Measurements from ENCODE around the gene CSGALNACT2. TPM values are rescaled to one million over a fixed set of nuclear protein-coding genes. Genes with fewer than 3 reads are reported as not detected.

The CSGALNACT2 gene
- total RNA-seq, 3 donors from 2014 or later: 21.6 to 35.5 (median 27.8) TPM

- intact Hi-C loops (cut with DNase I; ENCODE audit: low total_unique reads): no loop called here
- no peaks in the 10 kb centered on the region for H3K36me3 ChIP-seq
Observed at GRCh38 chr10:43209651-43210141, 71.5 kb downstream of the CSGALNACT2 start.

DNA sequence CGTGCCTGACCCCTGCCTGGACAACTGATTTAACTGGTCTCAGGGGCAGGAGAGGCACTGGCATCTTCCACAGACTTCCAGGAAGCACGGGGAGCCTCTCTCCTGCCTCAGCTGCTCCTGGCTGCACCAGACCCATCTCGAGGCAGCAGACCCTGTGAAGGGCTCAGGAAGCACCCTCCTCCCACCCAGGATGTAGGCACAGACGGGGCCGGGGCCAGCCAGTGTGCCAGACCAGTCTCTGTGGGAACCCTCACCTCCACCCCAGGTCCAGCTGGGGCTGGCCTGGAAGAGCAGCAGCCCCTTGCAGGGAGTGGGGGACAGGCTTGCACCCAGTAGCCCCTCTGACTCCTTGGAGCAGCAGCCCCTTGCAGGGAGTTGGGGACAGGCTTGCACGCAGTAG, 72.3 kb downstream of the CSGALNACT2 start:
- no peaks in the 10 kb centered on the region for H3K27me3 ChIP-seq
- intact Hi-C loops (cut with DNase I; ENCODE audit: low total_unique reads): no loop called here
- H3K36me3 ChIP-seq: no peaks in the 10 kb centered on the region
- H3K9me3 ChIP-seq: no peaks in the 10 kb centered on the region
- no peaks in the 10 kb centered on the region for H3K4me1 ChIP-seq
- TF ChIP-seq POLR2AphosphoS5 (IDR thresholded peaks at IDR 0.05) (no peak), POLR2A (IDR thresholded peaks at IDR 0.05) (no peak)
- TF ChIP-seq, protein P1, sequence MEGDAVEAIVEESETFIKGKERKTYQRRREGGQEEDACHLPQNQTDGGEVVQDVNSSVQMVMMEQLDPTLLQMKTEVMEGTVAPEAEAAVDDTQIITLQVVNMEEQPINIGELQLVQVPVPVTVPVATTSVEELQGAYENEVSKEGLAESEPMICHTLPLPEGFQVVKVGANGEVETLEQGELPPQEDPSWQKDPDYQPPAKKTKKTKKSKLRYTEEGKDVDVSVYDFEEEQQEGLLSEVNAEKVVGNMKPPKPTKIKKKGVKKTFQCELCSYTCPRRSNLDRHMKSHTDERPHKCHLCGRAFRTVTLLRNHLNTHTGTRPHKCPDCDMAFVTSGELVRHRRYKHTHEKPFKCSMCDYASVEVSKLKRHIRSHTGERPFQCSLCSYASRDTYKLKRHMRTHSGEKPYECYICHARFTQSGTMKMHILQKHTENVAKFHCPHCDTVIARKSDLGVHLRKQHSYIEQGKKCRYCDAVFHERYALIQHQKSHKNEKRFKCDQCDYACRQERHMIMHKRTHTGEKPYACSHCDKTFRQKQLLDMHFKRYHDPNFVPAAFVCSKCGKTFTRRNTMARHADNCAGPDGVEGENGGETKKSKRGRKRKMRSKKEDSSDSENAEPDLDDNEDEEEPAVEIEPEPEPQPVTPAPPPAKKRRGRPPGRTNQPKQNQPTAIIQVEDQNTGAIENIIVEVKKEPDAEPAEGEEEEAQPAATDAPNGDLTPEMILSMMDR (IDR thresholded peaks at IDR 0.05): no peak
- peak in 1 of 2 donors; percentile 43 for DNase-seq (ENCODE audit: low spot score in 2 of 2)
- no peak overlapping the region for H3K27ac ChIP-seq
- no peak overlapping the region for H3K4me3 ChIP-seq

More at GRCh38 chr10:43209651-43210141, 71.5 kb downstream of the CSGALNACT2 start:
- TF ChIP-seq POLR2AphosphoS5 (IDR thresholded peaks at IDR 0.05) (no peak), POLR2A (IDR thresholded peaks at IDR 0.05) (no peak)
- TF ChIP-seq, protein P1 (IDR thresholded peaks at IDR 0.05): no peak
- peak in 1 of 2 donors; percentile 46 for DNase-seq (ENCODE audit: low spot score in 2 of 2)
- Histone ChIP-seq H3K4me3 (no peak overlapping the region), H3K9me3 (no peaks in the 10 kb centered on the region), H3K27me3 (no peaks in the 10 kb centered on the region), H3K27ac (no peak overlapping the region), H3K4me1 (no peaks in the 10 kb centered on the region)

GRCh38 chr10:43211030-43211429, 72.8 kb downstream of the CSGALNACT2 start:
- intact Hi-C loops (cut with DNase I; ENCODE audit: low total_unique reads): no loop called here
- H3K9me3 ChIP-seq: no peaks in the 10 kb centered on the region
- H3K4me3 ChIP-seq: no peak overlapping the region
- H3K27me3 ChIP-seq: no peaks in the 10 kb centered on the region
- no peaks in the 10 kb centered on the region for H3K36me3 ChIP-seq
- H3K27ac ChIP-seq: peak overlapping the region in 1 of 2 donors; percentile 66
- DNase-seq (ENCODE audit: low spot score in 2 of 2): peak in 1 of 2 donors; percentile 10
- H3K4me1 ChIP-seq: no peaks in the 10 kb centered on the region
- TF ChIP-seq POLR2A (IDR thresholded peaks at IDR 0.05) (no peak), POLR2AphosphoS5 (IDR thresholded peaks at IDR 0.05) (no peak)
- TF ChIP-seq, protein P1 (IDR thresholded peaks at IDR 0.05): no peak

DNA sequence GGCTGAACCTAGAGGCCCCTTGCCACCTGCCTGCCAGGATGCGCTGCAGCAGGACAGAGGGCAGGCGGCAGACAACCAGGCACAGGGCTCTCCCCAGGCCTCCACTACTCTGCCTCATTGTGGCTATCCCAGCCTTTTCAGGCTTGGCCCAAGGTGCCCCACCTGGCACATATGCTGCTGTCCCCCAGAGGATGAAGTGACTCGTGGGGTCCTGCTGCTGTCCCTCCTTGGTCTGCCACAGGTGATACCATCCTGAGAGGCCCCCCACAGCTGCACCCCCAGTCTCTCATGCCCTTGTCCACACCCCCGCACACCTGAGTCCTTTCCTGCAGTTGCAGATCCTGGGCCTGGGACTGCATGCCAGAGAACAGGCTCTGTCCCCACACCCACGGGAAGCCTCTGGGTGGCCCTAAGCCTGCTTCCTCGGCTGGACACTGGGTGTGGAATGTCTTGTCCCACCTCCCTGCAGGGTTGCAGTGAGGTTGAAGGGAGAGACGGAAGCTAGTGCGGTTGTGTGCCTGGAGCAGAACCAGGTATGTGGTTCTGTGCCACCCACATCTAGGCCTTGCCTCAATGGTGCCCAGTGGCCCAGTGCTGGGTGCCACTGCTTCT, 73.3 kb downstream of the CSGALNACT2 start:
- no peaks in the 10 kb centered on the region for H3K27me3 ChIP-seq
- intact Hi-C loops (cut with DNase I; ENCODE audit: low total_unique reads): no loop called here
- peak; percentile 12 to 39 for DNase-seq (ENCODE audit: low spot score in 2 of 2)

More for the DNA sequence above, 73.3 kb downstream of the CSGALNACT2 start:
- peak overlapping the region; percentile 48 to 66 for H3K27ac ChIP-seq
- H3K4me3 ChIP-seq: no peak overlapping the region
- no peaks in the 10 kb centered on the region for H3K36me3 ChIP-seq
- no peaks in the 10 kb centered on the region for H3K4me1 ChIP-seq
- no peak for TF ChIP-seq POLR2A (IDR thresholded peaks at IDR 0.05)
- TF ChIP-seq, protein P1 (IDR thresholded peaks at IDR 0.05): no peak
- TF ChIP-seq POLR2AphosphoS5 (IDR thresholded peaks at IDR 0.05): no peak
- no peaks in the 10 kb centered on the region for H3K9me3 ChIP-seq
